ENCODE data around the gene TRIL.

DNA sequence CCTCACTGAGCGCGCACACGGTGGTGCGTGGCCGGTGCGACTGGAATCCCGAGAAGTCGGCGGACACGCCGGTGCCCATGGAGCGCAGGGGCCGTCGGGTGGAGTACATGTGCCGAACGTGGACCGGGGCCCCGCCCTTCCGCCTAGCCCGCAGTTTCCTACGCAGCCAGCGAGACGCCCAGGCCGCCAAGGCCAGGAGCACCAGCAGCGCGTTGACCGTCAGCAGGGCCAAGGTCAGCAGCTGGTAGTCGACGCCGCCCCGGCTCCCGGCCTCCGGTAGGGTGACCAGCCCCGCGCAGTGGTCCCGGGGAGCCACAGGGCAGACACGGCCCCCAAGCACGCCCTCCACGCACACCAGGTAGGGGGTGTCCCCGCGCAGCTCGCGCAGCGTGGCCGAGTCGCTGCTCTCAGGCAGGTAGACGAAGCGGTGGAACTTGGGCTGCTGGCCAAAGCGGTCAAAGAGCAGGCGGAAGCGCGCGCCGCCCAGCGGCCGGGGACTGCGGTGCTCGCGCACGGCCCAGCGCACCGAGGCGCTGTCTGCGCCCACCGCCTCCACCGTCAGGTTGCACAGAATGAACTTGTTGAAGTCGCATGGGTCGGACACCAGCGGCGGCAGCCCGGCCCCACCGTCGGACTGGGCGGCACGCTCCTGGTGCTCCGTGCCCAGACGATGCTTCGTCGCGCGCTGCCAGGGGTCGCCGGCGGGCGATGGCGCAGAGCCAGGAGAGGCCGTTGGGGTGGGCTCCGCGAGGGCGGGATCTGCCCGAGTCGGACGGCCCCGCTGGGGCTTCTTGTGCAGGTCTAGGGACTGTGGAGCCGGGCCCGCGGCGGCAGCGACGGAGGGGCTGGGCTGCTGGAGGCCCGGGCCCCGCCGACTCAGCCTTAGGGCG lies 2.2 kb downstream of the TRIL start:
- TF ChIP-seq, protein P1, sequence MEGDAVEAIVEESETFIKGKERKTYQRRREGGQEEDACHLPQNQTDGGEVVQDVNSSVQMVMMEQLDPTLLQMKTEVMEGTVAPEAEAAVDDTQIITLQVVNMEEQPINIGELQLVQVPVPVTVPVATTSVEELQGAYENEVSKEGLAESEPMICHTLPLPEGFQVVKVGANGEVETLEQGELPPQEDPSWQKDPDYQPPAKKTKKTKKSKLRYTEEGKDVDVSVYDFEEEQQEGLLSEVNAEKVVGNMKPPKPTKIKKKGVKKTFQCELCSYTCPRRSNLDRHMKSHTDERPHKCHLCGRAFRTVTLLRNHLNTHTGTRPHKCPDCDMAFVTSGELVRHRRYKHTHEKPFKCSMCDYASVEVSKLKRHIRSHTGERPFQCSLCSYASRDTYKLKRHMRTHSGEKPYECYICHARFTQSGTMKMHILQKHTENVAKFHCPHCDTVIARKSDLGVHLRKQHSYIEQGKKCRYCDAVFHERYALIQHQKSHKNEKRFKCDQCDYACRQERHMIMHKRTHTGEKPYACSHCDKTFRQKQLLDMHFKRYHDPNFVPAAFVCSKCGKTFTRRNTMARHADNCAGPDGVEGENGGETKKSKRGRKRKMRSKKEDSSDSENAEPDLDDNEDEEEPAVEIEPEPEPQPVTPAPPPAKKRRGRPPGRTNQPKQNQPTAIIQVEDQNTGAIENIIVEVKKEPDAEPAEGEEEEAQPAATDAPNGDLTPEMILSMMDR (IDR thresholded peaks at IDR 0.05 in 4 of 5, conservative IDR thresholded peaks at IDR 0.05 in 1 of 5), result peak; percentile 41 to 78 (median 66)
- no peak for TF ChIP-seq POLR2A (IDR thresholded peaks at IDR 0.05)

Measured in gastrocnemius medialis (tissue), 4 donors.